Ramos (cell line): ENCODE measurements around the gene PTPN23.

Experiments
- in situ Hi-C: fragments of 300-500 bp; cut with MboI; formaldehyde crosslinking; loops from one replicate; pipeline ENCODE4 v1.14.3; 2022; ENCODE audit warnings: low sequenced_read_pairs; ENCODE audit not compliant: unreplicated experiment

The PTPN23 gene

DNA sequence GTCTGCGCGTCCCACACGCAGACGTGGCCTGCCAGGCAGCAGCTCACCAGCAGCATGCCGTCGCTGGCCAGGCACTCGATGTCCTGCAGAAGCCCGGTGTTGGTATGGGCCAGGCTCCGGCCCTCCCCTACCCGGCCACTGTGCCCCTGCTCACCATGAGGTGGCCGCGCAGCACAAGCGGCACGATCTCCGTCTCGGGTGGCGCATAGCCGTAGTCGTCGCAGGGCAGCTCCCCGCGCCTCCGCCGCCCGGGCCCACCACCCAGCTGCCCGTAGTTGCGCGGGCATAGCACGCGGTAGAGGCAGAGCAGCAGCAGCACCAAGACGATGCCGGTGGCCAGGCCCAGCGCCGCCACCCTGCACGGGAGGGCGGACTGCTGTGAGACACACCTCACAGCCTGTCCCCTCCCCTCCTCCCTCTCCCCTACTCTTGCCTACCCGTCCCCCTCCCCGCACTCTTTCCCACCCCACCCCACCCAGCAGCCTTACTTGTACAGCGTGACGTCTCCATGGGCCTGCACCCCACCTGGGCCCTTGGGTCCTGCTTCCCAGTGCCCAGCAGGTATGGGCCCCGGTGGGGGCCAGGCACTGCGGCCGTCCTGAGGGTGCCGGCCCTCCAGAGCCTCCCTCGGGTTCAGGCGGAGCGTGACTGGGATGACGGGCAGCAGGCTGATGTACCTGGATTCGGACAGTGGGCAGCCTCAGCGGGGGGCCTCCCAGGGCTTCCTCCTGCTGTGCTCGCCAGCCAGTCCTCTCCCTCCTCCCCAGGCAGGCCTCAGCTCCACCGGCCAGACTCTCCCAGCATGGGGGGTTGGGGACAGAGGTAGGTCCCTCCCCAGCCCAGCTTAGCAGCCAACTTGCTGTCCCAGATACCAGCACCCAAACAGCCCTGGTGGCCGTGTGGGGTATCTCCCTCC is 37.6 kb downstream of the PTPN23 start:
- in situ Hi-C loops = no loop called here

DNA sequence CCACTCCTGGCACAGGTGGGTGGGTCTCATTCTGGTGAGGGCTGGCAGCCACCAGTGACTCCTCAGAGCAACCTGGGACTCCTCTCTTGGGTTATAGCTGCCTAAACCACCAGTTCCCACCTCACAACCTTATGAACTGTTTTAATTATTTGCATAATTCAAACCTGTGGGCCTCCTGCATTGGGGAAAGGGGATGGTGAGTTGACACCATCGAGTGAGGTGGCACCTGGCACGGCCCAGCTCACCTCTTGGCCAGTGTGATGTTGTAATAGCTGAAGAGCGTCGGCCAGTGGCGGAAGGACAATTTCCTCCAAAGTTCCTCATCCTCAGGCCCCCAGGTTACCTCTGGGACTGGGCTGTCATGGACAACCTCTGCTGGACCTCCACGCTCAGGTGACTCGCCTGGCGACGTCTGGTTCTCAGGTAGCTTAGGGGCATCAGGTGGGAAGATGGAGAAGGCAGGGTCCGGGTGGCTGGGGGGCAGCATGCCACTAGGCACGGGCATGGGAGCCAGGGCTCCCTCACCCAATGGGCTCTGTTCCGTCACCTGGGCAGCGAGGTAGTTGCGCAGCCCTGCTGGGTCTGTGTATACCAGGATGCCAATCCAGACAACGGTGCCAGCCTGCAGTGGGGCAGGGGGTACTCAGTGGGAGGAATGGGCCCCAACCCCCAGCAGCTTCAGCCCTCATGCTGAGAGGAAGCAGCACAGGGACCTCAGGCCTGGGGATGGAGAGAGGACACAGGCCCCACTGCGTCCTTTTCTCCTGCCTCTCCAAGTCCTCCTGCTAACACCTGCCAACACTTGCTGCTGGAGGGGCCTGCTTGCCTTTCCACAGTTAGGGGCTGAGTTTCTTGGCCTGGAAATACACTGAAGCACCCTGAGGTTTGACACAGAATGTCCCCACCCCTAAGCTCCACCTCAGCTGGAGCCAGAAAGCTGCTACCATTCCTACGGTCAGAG is 38.5 kb downstream of the PTPN23 start:
- in situ Hi-C loops = loop anchor here (5.0 to 10.0 kb wide), 2 partner anchors 93 to 375 kb away; partner anchors contain the start of gene ELP6

DNA sequence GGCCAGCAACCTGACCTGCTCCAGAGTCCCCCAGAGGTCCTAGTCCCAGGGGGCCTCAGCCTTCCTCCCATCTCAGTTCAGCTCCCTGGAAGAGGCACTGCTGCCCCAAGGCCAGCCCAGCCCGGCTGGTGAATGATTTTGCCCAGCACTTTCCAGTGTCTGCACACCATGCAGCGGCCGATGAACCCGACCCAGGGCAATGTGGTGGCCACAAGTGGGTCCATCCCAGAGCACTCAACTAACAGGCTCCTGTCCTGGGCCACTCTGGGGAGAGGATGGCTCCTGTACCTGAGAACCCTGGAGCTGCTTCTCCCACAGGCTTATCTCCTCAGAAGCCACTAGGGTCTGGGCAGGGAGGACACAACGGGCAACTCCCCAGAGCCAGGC is 39.2 kb downstream of the PTPN23 start:
- in situ Hi-C loops = loop anchor here (5.0 to 10.0 kb wide), 2 partner anchors 92 to 375 kb away; partner anchors contain the start of gene ELP6

DNA sequence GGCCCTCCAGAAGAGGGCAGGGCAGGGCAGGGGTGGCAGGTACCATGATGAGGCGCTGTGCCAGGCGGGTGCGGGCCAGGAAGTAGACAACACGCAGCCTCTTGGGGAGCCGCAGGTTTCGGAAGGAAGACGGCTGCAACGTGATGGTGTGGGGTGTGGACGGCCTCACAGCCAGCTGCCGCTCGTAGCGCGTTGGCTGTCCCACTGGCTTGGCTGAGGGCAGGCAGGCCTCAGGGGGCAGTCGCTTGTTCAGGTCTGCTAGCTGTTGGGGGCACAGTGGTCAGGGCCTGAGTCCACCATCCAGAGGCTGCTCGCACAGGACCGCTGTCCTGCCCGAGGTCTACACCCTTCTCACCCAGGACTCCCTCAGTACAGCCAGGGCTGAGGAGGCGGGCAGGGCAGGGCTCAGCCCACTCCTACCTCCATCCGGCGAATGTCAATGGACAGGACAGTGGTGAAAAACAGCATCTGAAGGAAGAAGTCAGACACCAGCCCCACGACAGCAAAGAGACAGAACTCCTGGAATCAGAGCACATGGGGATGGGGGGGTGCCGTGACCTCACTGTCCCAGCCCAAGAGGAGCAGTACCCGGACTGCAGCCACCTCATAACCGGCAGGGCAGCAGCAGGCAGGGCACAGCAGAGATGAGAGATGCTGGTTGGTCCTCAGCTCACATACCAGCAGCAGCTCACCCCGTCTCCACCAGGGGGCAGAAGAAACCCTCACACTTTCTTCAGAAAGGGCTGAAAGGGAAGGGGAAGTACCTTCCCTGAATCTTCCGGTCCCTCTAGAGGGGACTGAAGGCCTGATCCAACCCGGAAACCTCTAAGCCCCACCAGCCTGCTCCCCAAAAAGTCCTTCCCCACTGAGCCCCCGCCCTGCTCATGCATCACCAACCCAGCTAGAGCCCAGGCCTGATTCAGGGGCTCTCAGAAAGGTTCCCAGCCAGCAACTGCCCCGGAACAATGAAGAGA is 40.0 kb downstream of the PTPN23 start:
- in situ Hi-C loops = loop anchor here (5.0 to 10.0 kb wide), 2 partner anchors 92 to 374 kb away; partner anchors contain the start of gene ELP6

DNA sequence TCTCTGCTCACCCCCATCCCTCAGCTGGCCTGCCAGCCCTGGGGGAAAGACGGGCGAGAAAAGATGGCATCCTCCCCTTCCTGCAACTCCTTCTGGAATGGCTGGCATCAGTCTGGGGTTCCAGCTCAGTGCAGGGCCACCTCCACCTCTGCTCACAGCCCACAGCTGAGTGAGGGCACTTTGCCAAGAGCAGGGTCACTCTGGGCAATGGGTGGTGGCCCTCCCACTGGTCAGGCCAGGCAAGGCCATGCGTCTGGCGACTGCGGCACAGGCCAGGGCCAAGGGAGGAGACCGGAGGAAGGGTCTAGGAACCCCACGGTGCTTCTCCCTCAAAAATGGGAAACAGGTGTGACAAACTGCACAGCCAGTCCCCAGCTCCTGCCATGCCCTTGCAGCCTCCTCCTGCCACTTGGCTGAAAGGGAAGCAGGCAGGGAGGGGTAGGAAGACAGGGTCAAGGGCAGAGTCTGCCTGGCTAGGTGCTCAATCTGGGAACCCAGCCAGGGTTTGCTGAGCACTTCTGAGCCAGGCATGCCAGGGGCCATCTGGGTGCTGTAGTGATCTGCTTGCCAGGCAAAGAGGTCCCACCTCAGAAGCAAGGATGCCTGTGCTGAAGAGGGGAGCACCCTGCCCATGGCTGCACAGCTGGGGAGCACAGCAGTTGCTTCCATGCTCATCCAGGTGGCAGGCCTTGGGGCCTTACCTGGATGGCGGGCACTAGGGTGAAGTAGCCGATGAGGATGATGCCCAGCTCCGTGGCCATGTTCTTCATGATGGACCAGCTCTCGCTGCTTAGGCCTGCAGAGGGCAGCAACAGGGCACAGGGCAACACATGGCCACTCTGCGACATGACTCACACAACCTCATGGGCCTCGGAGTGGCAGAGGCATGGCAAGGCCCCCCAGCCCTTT is 41.2 kb downstream of the PTPN23 start:
- in situ Hi-C loops = loop anchor here (5.0 to 10.0 kb wide), 2 partner anchors 90 to 373 kb away; partner anchors contain the start of gene ELP6

DNA sequence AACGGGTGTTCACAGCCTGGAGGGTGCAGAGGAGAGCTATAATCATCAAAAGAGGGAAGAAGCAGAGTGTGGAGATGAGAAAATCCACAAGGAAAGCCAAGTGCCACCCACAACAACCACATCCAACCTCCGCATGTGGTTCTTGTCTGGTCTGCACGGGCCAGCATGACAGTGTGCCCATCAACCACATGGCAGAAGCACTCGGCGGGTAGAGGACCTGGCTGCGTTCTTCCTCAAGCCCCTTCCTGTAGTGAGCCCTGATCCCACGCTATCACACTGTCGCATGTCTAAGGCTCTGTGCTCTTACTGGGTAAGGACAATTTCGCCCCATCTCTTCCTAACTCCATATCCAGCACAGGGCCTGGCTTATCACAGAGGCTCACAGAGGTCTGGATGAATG is 41.9 kb downstream of the PTPN23 start:
- in situ Hi-C loops = loop anchor here (5.0 to 10.0 kb wide), 2 partner anchors 90 to 372 kb away; partner anchors contain the start of gene ELP6

DNA sequence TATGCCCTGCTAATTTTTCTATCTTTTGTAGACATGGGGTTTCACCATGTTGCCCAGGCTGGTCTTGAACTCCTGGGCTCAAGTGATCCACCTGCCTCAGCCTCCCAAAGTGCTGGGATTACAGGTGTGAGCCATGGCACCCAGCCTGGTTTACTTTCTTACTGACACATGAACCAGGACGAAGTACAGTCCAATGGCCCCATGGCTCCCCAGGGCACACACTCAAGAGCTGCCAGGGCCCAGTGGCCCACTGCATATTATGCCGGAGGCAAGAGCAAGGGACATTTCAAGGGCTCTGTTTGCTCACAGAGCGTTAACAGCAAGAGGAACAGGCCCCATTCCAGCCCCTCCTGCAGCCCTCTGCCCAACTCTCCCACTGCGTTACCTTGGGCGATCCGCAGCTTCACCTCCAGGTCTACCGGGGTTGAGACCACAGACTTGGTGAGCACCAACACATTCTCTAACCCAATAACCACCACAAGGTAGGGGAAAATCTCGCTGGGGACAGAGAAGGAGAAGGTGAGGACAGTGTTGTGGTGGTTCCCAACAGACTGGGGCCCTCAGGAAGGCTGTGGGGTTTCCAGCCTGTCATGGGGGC is 42.8 kb downstream of the PTPN23 start:
- in situ Hi-C loops = loop anchor here (5.0 to 10.0 kb wide), 2 partner anchors 89 to 371 kb away; partner anchors contain the start of gene ELP6

DNA sequence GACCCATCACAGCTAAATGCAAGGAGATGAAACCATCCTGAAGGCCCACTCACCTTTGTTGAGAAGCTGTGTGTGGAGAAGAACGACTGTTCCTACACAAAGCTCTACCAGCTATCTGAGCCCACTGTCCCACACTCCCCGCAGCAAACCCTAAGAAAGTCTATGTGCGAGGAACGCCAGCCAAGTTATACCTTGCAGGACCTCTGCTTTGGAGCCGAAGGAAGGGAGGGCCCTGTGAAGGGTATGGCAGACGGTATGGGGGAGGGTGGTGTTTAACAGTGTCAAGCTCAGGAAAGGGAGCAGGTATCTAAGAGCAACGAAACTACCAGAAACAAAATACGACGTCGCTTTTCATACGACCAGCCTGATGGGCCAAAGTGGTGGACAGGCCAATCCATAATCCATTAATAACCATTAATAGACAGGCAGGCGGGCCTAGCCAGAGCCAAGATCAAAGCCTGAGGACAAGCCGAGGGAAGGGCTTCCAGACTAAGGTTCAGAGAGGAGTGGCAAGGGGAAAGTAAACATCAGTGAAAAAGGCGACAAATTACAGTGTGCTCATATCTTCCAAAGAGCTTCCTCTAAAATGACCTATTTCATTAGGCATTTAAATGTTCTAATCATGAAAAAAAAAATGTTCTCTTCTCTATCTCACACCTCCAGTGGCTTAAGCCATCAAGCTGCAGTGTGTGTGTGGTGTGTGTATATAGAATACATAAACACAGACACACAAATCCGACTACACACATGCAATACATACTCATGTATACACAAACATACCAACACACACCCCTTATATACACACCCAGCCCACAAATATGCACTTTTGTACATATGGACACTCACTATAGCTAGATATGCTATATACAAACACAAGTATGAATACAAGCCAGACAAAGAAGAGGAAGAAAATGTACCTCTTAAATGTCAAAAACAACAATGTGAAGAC is 43.9 kb downstream of the PTPN23 start:
- in situ Hi-C loops = loop anchor here (5.0 to 10.0 kb wide), 2 partner anchors 88 to 370 kb away; partner anchors contain the start of gene ELP6

DNA sequence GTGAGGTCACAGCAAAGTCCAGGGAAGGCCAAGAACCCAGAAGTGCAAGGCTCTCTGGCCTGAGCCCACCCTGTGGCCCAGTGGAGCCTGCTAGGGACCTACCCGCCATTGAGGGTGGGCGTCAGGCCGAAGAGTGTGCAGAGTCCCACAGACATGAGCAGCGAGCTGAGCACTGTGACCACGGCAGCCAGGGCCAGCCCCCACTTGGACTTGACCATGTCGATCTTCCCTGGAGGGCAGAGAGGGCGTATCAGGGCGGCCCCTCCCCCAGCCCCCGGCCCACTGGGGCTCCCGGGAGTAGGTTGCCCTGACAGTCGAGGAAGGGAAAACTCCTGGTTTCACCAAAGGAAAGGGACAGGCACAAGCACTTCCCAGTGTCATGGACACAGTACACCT is 44.6 kb downstream of the PTPN23 start:
- in situ Hi-C loops = loop anchor here (10.0 kb wide), 1 partner anchor 369 kb away; no protein-coding TSS in a partner anchor

DNA sequence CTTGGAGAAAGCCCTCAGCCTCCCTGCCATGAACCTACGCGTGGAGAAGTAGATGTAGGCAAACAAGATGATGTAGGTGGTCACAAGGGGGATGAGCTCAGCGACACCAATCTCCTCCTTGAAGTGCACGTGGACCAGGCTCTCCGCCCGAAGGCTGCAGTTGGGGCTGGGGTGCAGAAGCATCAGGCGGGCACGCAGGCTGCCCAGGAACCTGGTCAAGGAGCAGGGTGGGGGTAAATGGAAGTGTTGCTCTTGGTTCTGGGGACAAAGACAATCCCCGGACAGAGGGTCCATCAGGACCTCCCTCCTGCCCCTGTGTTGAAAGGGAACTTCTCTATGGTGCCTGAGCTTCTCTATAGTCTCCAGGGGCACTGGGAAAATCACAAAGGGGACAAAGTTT is 45.1 kb downstream of the PTPN23 start:
- in situ Hi-C loops = loop anchor here (10.0 kb wide), 1 partner anchor 369 kb away; no protein-coding TSS in a partner anchor

DNA sequence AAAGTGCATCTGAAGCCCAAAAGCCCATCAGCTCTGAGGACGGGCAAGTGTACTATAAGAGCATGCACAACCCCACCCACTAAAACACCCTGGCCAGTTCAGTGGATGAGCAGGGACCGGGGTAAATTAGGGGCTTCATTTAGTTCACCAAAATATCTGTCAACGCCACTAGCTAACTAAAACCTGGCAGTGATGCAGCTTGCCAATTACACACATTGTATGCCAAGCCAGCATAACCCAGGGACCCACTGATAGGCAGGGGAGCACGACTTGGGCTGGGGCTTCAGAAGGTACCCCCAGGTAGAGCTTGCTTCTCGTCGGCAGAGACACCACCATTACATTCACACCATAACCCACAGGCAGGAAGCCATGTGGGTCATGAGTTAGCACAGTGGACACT is 47.0 kb downstream of the PTPN23 start:
- in situ Hi-C loops = loop anchor here (10.0 kb wide), 1 partner anchor 367 kb away; no protein-coding TSS in a partner anchor

DNA sequence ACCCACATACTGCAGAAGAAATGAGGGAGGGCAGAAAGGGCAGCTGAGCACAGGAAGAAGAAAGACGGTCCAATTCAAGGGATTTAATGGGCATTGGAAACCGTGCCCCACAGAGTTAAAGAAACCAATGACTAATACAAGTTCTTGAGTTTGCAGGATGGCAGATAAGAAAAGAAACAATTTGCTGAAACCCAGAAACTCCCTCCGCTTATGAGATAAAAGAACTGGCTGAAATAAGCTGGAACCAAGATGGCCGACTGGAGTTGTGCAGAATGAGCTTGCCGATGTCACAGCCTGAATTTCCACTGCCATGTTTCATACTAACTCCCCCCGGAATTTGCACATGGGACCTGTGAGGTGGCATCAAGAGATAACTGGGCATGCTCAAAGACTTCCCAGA is 47.8 kb downstream of the PTPN23 start:
- in situ Hi-C loops = loop anchor here (10.0 kb wide), 1 partner anchor 366 kb away; no protein-coding TSS in a partner anchor

DNA sequence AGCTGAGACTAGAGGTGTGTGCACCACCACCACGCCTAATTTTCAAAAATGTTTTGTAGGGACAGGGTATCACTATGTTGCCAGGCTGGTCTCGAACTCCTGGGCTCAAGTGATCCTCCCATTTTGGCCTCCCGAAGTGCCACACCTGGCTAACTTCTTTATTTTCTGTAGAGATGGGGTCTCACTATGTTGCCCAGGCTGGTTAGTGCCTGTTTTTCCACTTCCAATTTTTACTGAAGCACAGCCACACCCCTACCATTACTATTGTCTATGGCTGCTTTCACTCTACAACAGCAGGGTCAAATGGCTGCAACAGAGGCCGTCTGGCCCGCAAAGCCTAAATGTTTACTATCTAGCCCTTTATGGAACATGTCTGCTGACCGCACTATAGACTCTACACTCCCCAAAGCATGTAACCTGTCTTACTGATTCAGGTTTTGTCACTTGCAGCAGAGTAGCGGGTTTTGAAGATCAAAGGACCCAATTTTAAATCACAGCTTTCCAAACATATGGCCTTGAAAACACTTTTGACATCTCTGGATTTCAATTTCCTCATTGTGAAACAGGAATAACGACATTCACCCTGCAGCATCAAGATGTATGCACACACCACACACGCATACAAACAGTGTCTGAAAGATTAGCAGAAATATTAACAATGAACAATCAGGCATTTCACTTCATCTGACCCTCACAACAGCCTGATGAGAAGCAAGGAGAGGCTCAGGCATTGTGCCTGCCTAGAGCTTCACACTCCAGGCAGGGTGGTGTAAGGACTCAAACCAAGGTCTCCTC is 48.9 kb downstream of the PTPN23 start:
- in situ Hi-C loops = loop anchor here (10.0 kb wide), 1 partner anchor 365 kb away; no protein-coding TSS in a partner anchor

DNA sequence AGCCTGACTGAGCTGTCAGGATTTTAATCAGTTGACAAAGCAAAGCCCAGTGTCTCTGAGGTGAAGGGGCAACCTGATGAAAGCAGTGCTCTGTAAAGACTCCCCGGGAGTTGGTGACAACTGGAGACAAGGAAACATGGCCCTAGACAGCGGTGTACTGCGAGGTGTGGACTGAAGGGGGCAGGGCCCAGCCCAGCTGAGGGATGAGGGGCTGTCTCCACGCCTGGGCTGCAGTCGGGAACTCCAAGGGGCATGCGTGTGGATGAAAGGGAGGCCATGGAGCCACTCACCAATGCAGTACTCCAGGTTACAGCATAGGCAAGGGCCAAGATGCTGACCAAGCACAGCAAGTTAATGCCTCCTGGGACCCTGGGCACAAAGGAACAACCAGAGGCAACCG is 49.8 kb downstream of the PTPN23 start:
- in situ Hi-C loops = no loop called here

DNA sequence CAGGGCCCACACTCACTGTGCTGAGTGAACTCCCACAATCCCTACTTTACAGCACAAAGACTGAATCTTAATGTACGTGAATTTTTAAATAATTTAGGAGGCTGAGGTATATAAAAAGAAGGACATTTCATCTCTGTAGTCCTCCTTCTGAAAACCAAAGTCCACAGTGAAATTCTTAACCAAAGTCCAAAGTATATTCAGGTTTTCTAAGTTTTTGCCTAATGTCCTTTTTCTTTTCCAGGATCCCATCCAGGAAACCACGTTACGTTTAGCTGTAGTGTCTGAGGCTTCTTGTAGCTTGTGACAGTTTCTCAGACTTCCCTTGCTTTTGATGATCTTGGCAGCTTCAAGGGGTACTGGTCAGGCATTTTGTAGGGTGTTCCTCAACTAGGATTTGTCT is 50.4 kb downstream of the PTPN23 start:
- in situ Hi-C loops = no loop called here

DNA sequence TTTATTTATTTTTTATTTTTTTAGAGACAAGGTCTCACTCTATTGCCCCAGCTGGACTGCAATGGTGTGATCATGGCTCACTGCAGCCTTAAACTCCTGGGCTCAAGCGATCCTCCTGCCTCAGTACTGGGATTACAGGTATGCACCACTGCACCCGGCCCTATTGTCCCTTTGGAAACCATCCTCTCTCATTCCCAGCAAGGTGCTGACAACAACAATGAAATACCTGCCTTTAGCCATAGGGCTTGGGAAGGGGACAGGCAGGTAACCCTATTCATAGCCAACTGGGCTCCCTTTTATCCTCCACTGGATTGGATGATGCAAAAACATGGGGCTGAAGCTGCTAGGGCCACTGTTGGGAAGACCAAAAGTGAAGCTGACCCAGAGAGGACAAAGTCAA is 51.9 kb downstream of the PTPN23 start:
- in situ Hi-C loops = no loop called here
